Testis (tissue), 3 donors: ENCODE data around the gene SLC4A3. TPM values are rescaled to one million over a fixed set of nuclear protein-coding genes. Genes with fewer than 3 reads are reported as not detected.

Experiments
- DNase-seq: peaks from one replicate; pipeline ENCODE4 v3.0.0-alpha.2; 2019
- H3K27ac ChIP-seq, 2 donors: fragments of 200-600 bp; sonication (generic); one replicate each; pipeline ENCODE4 v1.5.1; 2019
- H3K27me3 ChIP-seq: fragments of 200-600 bp; sonication (generic); one replicate; pipeline ENCODE4 v1.5.1; 2019
- H3K36me3 ChIP-seq: fragments of 200-600 bp; sonication (generic); one replicate; pipeline ENCODE4 v1.5.1; 2017; ENCODE audit warnings: low read depth; ENCODE audit errors: missing control alignments
- H3K4me1 ChIP-seq: fragments of 200-600 bp; sonication (generic); one replicate; pipeline ENCODE4 v1.5.1; 2019
- H3K4me3 ChIP-seq, 2 donors: fragments of 200-600 bp; sonication (generic); one replicate each; pipeline ENCODE4 v1.5.1; 2017 to 2019
- H3K9me3 ChIP-seq: fragments of 200-600 bp; sonication (generic); one replicate; pipeline ENCODE4 v1.5.1; 2017
- POLR2A ChIP-seq: fragments of 450-650 bp; IDR thresholded peaks from one replicate; pipeline ENCODE4 v1.6.1; 2017; ENCODE audit warnings: antibody characterized with exemption, mild to moderate bottlenecking, moderate library complexity
- WGBS, 2 donors: methylation state at CpG; one replicate each; pipeline ENCODE4 v1.1.5; 2018; 5-methylcytosine and 5-hydroxymethylcytosine counted together
- intact Hi-C: fragments of 100-400 bp; cut with DNase I; formaldehyde crosslinking; loops from one replicate; pipeline ENCODE4 v1.15.1; 2023; ENCODE audit warnings: low total_unique reads
- polyA plus RNA-seq: library from polyadenylated mRNA; stranded (reverse); fragments of 350-450 nt; fragmentation: Illumina TruSeq; extraction: RNeasy Lipid Tissue Mini Kit (QIAGEN cat#74804); gene quantifications from one replicate; pipeline ENCODE4 v1.2.3, GENCODE V29; 2014; ENCODE audit warnings: low read depth, low replicate concordance; ENCODE audit not compliant: insufficient read depth
- total RNA-seq, 2 donors: library from RNA; depleted of rRNA; stranded (reverse); fragments of >200 nt; gene quantifications; one replicate each; pipeline ENCODE4 v1.2.3, GENCODE V29; 2016
- TF ChIP-seq, protein P1 (sequence below), 3 experiments: fragments of 450-650 bp in 2 of 3; fragments of 200-600 bp in 1 of 3; sonication (generic) in 1 of 3; IDR thresholded peaks; one replicate each; pipeline ENCODE4 v1.5.1; 2016 to 2019; ENCODE audit warnings: antibody characterized with exemption in 3 of 3, mild to moderate bottlenecking in 2 of 3, moderate library complexity in 1 of 3

The SLC4A3 gene
- total and polyA plus RNA-seq, 3 donors from 2014 or later: 15.1 to 44.3 (median 31.3) TPM

DNA sequence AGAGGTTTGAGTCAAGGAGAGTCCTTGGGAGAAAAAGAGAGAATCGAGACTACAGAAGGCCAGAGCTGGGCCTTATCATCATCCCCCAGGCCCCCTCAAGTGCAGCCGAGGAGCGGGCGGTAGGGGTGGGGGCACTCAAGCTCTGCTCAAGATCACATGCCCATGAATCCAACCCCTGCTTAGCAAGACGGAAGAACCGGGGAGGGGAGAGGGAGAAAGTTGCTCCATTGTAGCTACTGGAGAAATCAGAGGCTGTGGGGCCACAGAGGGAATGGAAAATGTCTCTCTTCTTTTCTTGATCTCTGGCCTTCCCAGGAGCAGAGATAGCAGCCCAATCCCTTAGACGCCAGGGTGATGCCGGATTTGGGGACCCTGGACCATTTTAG, 14.6 kb downstream of the SLC4A3 start:
- H3K27me3 ChIP-seq: no peaks in the 10 kb centered on the region
- no peaks in the 10 kb centered on the region for H3K36me3 ChIP-seq
- no peak for TF ChIP-seq POLR2A
- TF ChIP-seq, protein P1, sequence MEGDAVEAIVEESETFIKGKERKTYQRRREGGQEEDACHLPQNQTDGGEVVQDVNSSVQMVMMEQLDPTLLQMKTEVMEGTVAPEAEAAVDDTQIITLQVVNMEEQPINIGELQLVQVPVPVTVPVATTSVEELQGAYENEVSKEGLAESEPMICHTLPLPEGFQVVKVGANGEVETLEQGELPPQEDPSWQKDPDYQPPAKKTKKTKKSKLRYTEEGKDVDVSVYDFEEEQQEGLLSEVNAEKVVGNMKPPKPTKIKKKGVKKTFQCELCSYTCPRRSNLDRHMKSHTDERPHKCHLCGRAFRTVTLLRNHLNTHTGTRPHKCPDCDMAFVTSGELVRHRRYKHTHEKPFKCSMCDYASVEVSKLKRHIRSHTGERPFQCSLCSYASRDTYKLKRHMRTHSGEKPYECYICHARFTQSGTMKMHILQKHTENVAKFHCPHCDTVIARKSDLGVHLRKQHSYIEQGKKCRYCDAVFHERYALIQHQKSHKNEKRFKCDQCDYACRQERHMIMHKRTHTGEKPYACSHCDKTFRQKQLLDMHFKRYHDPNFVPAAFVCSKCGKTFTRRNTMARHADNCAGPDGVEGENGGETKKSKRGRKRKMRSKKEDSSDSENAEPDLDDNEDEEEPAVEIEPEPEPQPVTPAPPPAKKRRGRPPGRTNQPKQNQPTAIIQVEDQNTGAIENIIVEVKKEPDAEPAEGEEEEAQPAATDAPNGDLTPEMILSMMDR (IDR thresholded peaks at IDR 0.05): no peak
- peak overlapping the region in 1 of 2 donors; percentile 76 for H3K27ac ChIP-seq
- no peak for DNase-seq
- 24 to 29% methylated on average over 8 of the region's 8 CpGs for WGBS, 2 donors
- H3K4me3 ChIP-seq: no peak overlapping the region
- H3K9me3 ChIP-seq: no peaks in the 10 kb centered on the region
- intact Hi-C loops: loop anchor here (5.0 kb wide), 1 partner anchor 240 kb away; no protein-coding TSS in a partner anchor
- peaks cover 53% of the 10 kb centered on the region for H3K4me1 ChIP-seq

DNA sequence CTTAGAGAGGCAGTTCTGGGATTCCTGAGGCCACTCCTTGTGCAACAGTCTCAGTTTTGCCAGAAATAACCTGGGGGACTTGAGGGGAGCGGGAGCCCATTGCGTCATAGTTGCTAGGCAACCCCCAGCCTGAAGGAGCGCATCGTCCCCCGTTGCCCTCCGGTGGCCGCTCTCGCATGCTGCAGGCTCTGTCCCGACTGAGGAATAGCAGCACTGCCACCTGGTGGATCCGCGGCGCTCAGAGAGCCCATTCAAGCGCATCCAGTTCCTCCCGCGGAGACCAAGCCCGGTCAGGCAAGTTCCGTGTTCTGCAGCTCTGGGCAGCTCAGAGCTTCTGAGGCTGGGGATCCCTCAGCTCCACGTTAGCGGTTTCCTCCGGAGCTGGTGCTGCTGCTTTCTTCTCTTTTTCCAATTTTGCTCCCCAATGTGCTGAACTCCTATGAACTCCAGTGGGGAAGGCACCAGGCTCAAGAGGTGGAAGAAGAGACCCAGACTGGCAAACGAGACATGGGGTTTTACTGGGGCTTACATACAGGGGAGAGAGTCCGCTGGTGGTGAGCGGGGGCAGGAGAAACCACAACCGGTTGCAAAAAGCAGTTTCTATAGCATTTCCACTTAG, 15.1 kb downstream of the SLC4A3 start:
- Histone ChIP-seq H3K4me3 (no peak overlapping the region), H3K4me1 (peaks cover 53% of the 10 kb centered on the region), H3K27ac (peak overlapping the region in 1 of 2 donors; percentile 76), H3K27me3 (no peaks in the 10 kb centered on the region), H3K9me3 (no peaks in the 10 kb centered on the region), H3K36me3 (no peaks in the 10 kb centered on the region)
- no peak for TF ChIP-seq POLR2A
- TF ChIP-seq, protein P1 (IDR thresholded peaks at IDR 0.05): peak; percentile 95 to 100 (median 100)
- DNase-seq: peak; percentile 99
- 6 to 19% methylated on average over 11 to 24 of the region's 24 CpGs for WGBS, 2 donors
- intact Hi-C loops: loop anchor here (5.0 kb wide), 1 partner anchor 240 kb away; no protein-coding TSS in a partner anchor

DNA sequence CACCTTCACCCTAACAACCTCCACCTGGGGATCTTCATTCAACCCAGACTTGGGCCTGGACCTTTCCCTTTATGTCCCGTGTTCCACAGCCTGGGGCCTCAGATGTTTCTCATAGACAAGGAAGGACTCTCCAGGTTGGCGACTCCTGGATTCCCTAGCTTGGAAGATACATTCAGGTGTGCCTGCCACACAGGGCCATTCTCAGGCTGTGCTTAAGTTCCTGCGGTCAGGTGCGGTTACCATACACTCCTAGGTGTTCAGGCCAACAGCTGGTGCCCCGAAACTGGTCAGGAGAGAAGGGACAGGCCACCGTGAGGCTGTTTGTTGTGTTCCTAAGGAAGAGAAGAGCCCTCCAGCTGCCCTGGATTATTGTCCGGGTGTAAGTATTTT, 15.6 kb downstream of the SLC4A3 start:
- intact Hi-C loops: loop anchor here (5.0 kb wide), 1 partner anchor 241 kb away; no protein-coding TSS in a partner anchor
- Histone ChIP-seq H3K4me3 (no peak overlapping the region), H3K27me3 (no peaks in the 10 kb centered on the region), H3K27ac (peak overlapping the region in 1 of 2 donors; percentile 46), H3K4me1 (peaks cover 53% of the 10 kb centered on the region), H3K36me3 (no peaks in the 10 kb centered on the region), H3K9me3 (no peaks in the 10 kb centered on the region)
- no peak for DNase-seq
- WGBS, 2 donors: 45 to 59% methylated on average over 6 to 7 of the region's 7 CpGs
- no peak for TF ChIP-seq POLR2A
- TF ChIP-seq, protein P1 (IDR thresholded peaks at IDR 0.05): no peak

DNA sequence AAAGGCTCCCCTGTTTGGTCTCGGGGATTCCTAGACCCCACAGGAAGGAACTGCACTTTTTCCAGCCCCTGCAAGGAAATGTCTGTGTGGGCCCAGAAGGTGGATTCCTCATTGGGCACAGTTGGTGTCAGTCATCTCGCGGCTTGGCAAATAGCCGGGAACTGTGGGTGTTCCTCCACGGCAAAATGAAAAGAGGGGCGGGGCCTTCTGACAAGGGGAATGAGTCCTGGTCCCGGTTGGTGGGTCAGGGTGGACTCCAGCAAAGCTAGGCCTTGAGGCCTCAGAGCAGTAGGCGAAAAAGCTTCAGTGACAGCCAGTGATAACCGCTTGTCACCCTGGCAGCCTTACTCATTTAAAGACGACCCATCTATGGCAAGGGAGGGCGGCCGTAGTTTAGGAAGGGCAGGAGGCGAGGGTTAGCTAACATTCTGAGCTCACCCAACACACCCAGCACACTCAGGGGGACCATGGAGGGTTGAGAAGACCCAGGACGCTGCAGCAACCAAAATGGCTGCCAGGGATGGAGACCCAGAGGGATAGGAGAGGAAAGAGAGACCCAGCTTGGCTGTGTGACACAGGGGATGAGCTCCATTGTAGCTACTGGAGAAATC, 16.5 kb downstream of the SLC4A3 start:
- H3K27me3 ChIP-seq: no peaks in the 10 kb centered on the region
- intact Hi-C loops: loop anchor here (5.0 kb wide), 1 partner anchor 242 kb away; no protein-coding TSS in a partner anchor
- TF ChIP-seq, protein P1 (IDR thresholded peaks at IDR 0.05): no peak
- no peak for TF ChIP-seq POLR2A
- 55 to 68% methylated on average over 14 of the region's 14 CpGs for WGBS, 2 donors
- H3K36me3 ChIP-seq: no peaks in the 10 kb centered on the region
- H3K27ac ChIP-seq: peak overlapping the region; percentile 4 to 46
- peak; percentile 87 for DNase-seq
- no peaks in the 10 kb centered on the region for H3K9me3 ChIP-seq
- peaks cover 45% of the 10 kb centered on the region for H3K4me1 ChIP-seq
- H3K4me3 ChIP-seq: no peak overlapping the region
